SU-DHL-6 (cell line): ENCODE measurements around the gene STK10.

Experiments used
- H2AFZ ChIP-seq: fragments of 200-600 bp; sonication (generic); 2 replicates; pipeline ENCODE4 v1.6.1; 2014; ENCODE audit warnings: low read depth, mild to moderate bottlenecking, moderate library complexity, mixed read lengths, antibody characterized with exemption, low read length; ENCODE audit not compliant: severe bottlenecking
- H3F3A ChIP-seq: fragments of 200-600 bp; shearing (Covaris generic); 2 replicates; pipeline ENCODE4 v1.6.0; 2016; ENCODE audit warnings: antibody characterized with exemption, mild to moderate bottlenecking; ENCODE audit not compliant: insufficient read depth
- H3K27ac ChIP-seq: fragments of 200-600 bp; sonication (generic); 2 replicates; pipeline ENCODE4 v1.5.1; 2016; ENCODE audit warnings: low read depth, mild to moderate bottlenecking, low read length, moderate library complexity, mixed read lengths
- H3K27me3 ChIP-seq: fragments of 200-600 bp; sonication (generic), shearing (Covaris generic); 2 replicates; pipeline ENCODE4 v1.6.0; 2014; ENCODE audit warnings: mild to moderate bottlenecking, low read length
- H3K36me3 ChIP-seq: fragments of 200-600 bp; sonication (generic); 2 replicates; pipeline ENCODE4 v1.6.1; 2014; ENCODE audit warnings: mild to moderate bottlenecking, low read length, mixed read lengths
- H3K4me2 ChIP-seq: fragments of 300-600, 200-600 bp; shearing (Covaris generic), sonication (generic); 2 replicates; pipeline ENCODE4 v1.6.0; 2014; ENCODE audit warnings: low read length, low read depth, mild to moderate bottlenecking; ENCODE audit not compliant: poor library complexity, severe bottlenecking
- H3K4me3 ChIP-seq: fragments of 200-600 bp; sonication (generic); 2 replicates; pipeline ENCODE4 v1.5.1; 2014; ENCODE audit warnings: antibody characterized with exemption, low read length, mild to moderate bottlenecking, mixed read lengths; ENCODE audit not compliant: insufficient read depth, poor library complexity, severe bottlenecking
- H3K79me2 ChIP-seq: fragments of 200-600 bp; sonication (generic); 2 replicates; pipeline ENCODE4 v1.6.1; 2014; ENCODE audit warnings: mild to moderate bottlenecking, low read length, moderate library complexity; ENCODE audit not compliant: insufficient read depth
- H3K9ac ChIP-seq: fragments of 200-600 bp; sonication (generic); 2 replicates; pipeline ENCODE4 v1.7.0; 2014; ENCODE audit warnings: mild to moderate bottlenecking, low read length
- H3K9me2 ChIP-seq: fragments of 200-600 bp; sonication (generic); replicated peaks from 2 replicates; pipeline ENCODE4 v1.6.1; 2014; ENCODE audit warnings: low read length; ENCODE audit not compliant: insufficient read depth
- H3K9me3 ChIP-seq: fragments of 200-600 bp; sonication (generic); 2 replicates; pipeline ENCODE4 v1.6.1; 2014; ENCODE audit warnings: low read length, mixed read lengths; ENCODE audit not compliant: insufficient read depth
- H4K20me1 ChIP-seq: fragments of 200-600 bp; sonication (generic); 2 replicates; pipeline ENCODE4 v1.6.1; 2014; ENCODE audit warnings: low read depth, mild to moderate bottlenecking, antibody characterized with exemption, low read length, moderate library complexity, mixed read lengths
- CTCF ChIP-seq: fragments of 200-600 bp; sonication (generic); IDR thresholded peaks from one replicate; pipeline ENCODE4 v1.5.1; 2017; ENCODE audit warnings: antibody characterized with exemption, mild to moderate bottlenecking, low read length, moderate library complexity; ENCODE audit not compliant: insufficient read depth, poor library complexity, severe bottlenecking
- EZH2phosphoT487 ChIP-seq: fragments of 200-600 bp; sonication (generic), shearing (Covaris generic); conservative IDR thresholded peaks from 2 replicates; pipeline ENCODE4 v1.6.1; 2018; ENCODE audit warnings: mild to moderate bottlenecking, antibody characterized with exemption, low read length, moderate library complexity, mixed read lengths

STK10 gene

GRCh38 chr5:172071309-172071875 lies 116.6 kb downstream of the STK10 start:
- H3K9me3 ChIP-seq: no peaks in the 10 kb centered on the region
- no peak for TF ChIP-seq EZH2phosphoT487
- no peak for TF ChIP-seq CTCF
- no peaks in the 10 kb centered on the region for H3K9me2 ChIP-seq
- H3K27me3 ChIP-seq: no peaks in the 10 kb centered on the region
- H4K20me1 ChIP-seq: no peaks in the 10 kb centered on the region
- no peak overlapping the region for H3K27ac ChIP-seq
- no peak overlapping the region for H3K4me3 ChIP-seq
- H3K9ac ChIP-seq: no peak overlapping the region
- no peak overlapping the region for H2AFZ ChIP-seq
- no peaks in the 10 kb centered on the region for H3K79me2 ChIP-seq
- peaks cover 7% of the 10 kb centered on the region; the same call in 1 of the 2 replicates for H3F3A ChIP-seq
- peaks cover 9% of the 10 kb centered on the region; the same call in 1 of the 2 replicates for H3K36me3 ChIP-seq
- H3K4me2 ChIP-seq: no peak overlapping the region

- Histone ChIP-seq H3F3A (peaks cover 3% of the 10 kb centered on the region; the same call in 1 of the 2 replicates), H3K36me3 (peaks cover 6% of the 10 kb centered on the region; the same call in 1 of the 2 replicates), H3K27me3 (no peaks in the 10 kb centered on the region), H3K4me3 (no peak overlapping the region), H3K9me3 (no peaks in the 10 kb centered on the region), H2AFZ (no peak overlapping the region), H3K9me2 (no peaks in the 10 kb centered on the region), H4K20me1 (no peaks in the 10 kb centered on the region), H3K4me2 (no peak overlapping the region), H3K79me2 (no peaks in the 10 kb centered on the region), H3K27ac (no peak overlapping the region), H3K9ac (no peak overlapping the region)
- TF ChIP-seq EZH2phosphoT487: no peak
- no peak for TF ChIP-seq CTCF
These were observed 122.5 kb downstream of the STK10 start for GRCh38 chr5:172065431-172066065.

GRCh38 chr5:172064766-172065165 lies 123.3 kb downstream of the STK10 start:
- H3K36me3 ChIP-seq: peaks cover 6% of the 10 kb centered on the region; the same call in 1 of the 2 replicates
- H3K79me2 ChIP-seq: no peaks in the 10 kb centered on the region
- no peaks in the 10 kb centered on the region for H3K27me3 ChIP-seq

More at GRCh38 chr5:172064766-172065165, 123.3 kb downstream of the STK10 start:
- Histone ChIP-seq H3K9me3 (no peaks in the 10 kb centered on the region), H3K9ac (no peak overlapping the region), H3F3A (peaks cover 3% of the 10 kb centered on the region; the same call in 1 of the 2 replicates), H4K20me1 (no peaks in the 10 kb centered on the region), H2AFZ (no peak overlapping the region), H3K4me3 (no peak overlapping the region), H3K27ac (no peak overlapping the region), H3K4me2 (no peak overlapping the region), H3K9me2 (no peaks in the 10 kb centered on the region)
- TF ChIP-seq EZH2phosphoT487 (no peak), CTCF (no peak)
